Smooth muscle cell (in vitro differentiated cells): Measurements from ENCODE around the gene METTL22. TPM values are rescaled to one million over a fixed set of nuclear protein-coding genes. Genes with fewer than 3 reads are reported as not detected.

Source experiments
- DNase-seq: peaks from one replicate; lab custom pipeline; 2025; ENCODE audit not compliant: unreplicated experiment; lab: John Stamatoyannopoulos, UW
- H2AFZ ChIP-seq: fragments of 200-600 bp; sonication (generic); 2 replicates; pipeline ENCODE4 v1.6.0; 2016; ENCODE audit warnings: antibody characterized with exemption, low read depth, mild to moderate bottlenecking
- H3F3A ChIP-seq: fragments of 200-600 bp; sonication (generic); 2 replicates; pipeline ENCODE4 v1.6.0; 2017; ENCODE audit warnings: antibody characterized with exemption, low read depth
- H3K27ac ChIP-seq: fragments of 200-600 bp; sonication (generic); 2 replicates; pipeline ENCODE4 v1.5.1; 2016; ENCODE audit warnings: low read depth, mild to moderate bottlenecking
- H3K27me3 ChIP-seq: fragments of 200-600 bp; sonication (generic); 2 replicates; pipeline ENCODE4 v1.6.1; 2016; ENCODE audit warnings: low read depth, mild to moderate bottlenecking
- H3K36me3 ChIP-seq: fragments of 200-600 bp; sonication (generic); 2 replicates; pipeline ENCODE4 v1.5.1; 2016; ENCODE audit warnings: low read depth
- H3K4me1 ChIP-seq: fragments of 200-600 bp; sonication (generic); 2 replicates; pipeline ENCODE4 v1.5.1; 2016; ENCODE audit warnings: low read depth
- H3K4me2 ChIP-seq: fragments of 200-600 bp; sonication (generic); 2 replicates; pipeline ENCODE4 v1.6.0; 2016; ENCODE audit warnings: mild to moderate bottlenecking
- H3K4me3 ChIP-seq: fragments of 200-600 bp; sonication (generic); 2 replicates; pipeline ENCODE4 v1.5.1; 2016; ENCODE audit warnings: mild to moderate bottlenecking
- H3K79me2 ChIP-seq: fragments of 200-600 bp; sonication (generic); 2 replicates; pipeline ENCODE4 v1.6.0; 2016; ENCODE audit warnings: low read depth, mild to moderate bottlenecking
- H3K9ac ChIP-seq: fragments of 200-600 bp; sonication (generic); 2 replicates; pipeline ENCODE4 v1.6.0; 2016; ENCODE audit warnings: low read depth
- H3K9me3 ChIP-seq: fragments of 200-600 bp; sonication (generic); replicated peaks from 2 replicates; pipeline ENCODE4 v1.5.1; 2016; ENCODE audit warnings: low read depth
- H4K20me1 ChIP-seq: fragments of 200-600 bp; sonication (generic); 2 replicates; pipeline ENCODE4 v1.6.0; 2016; ENCODE audit warnings: low read depth
- CTCF ChIP-seq: fragments of 200-600 bp; sonication (generic); IDR thresholded peaks from 2 replicates; pipeline ENCODE4 v1.5.1; 2017; ENCODE audit warnings: borderline replicate concordance, mild to moderate bottlenecking, antibody characterized with exemption; ENCODE audit not compliant: insufficient read depth, poor library complexity, severe bottlenecking
- WGBS: methylation state at CpG from one replicate; pipeline ENCODE4 v1.1.7; 2016; ENCODE audit warnings: low lambda C conversion rate; 5-methylcytosine and 5-hydroxymethylcytosine counted together
- polyA plus RNA-seq: library from polyadenylated mRNA; unstranded; fragments of >200 nt; fragmentation: Nextera tagmentation; extraction: Ambion mirVana; gene quantifications from 2 replicates; pipeline ENCODE4 v1.2.1, GENCODE V29; 2016
- total RNA-seq: library from RNA; depleted of rRNA; stranded (reverse); fragments of >200 nt; gene quantifications from 2 replicates; pipeline ENCODE4 v1.2.3, GENCODE V29; 2014

The METTL22 gene
- total and polyA plus RNA-seq, 2 experiments from 2014 or later: 19.2 to 37.4 TPM

DNA sequence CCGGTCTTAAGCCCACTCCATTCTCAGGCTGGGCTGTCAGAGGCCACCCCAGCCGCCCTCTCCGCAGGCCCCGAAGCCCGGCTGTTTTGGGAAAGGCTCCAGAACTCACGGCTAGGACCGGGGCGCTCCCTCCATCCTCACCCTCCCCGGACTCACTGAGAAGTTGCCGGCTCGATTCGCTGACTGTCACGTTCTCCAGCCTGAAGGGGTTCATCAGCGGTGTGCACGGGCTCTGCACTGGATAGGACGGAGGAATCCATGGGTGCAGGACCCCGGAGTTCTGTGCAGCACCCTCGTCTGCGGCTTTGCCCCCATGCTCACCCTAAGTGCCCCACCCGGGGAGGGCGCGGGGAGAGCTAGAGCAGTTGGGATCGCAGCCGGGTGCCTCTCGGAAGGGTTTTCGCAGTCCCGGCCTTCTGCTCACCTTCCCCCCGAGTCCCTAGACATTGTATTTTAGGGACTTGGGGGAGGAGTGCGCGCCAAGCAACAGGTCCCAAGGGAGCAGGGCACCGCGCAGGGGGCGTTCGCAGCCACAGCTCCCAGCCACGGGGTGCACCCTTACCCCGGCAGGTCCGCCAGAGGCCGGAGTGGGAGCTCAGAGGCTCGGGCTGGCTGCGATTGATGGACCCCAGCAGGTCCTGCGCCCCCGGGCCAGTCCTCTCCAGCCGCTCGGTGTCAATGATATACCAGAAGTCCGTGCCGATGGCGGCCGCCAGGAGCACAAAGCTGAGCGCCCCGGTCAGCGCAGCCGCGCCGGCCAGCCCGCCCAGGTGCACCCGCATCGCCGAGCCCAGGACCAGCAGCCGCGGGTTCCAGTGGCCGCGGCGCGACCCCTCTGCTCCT, 32.2 kb upstream of the METTL22 start:
- no peak overlapping the region for H2AFZ ChIP-seq
- no peak overlapping the region for H3K9ac ChIP-seq
- H3K4me1 ChIP-seq: no peaks in the 10 kb centered on the region
- H3F3A ChIP-seq: no peaks in the 10 kb centered on the region
- H4K20me1 ChIP-seq: no peaks in the 10 kb centered on the region
- H3K36me3 ChIP-seq: no peaks in the 10 kb centered on the region
- TF ChIP-seq CTCF: no peak
- WGBS: 5% methylated on average over 61 of the region's 64 CpGs
- H3K79me2 ChIP-seq: no peaks in the 10 kb centered on the region
- no peak overlapping the region for H3K4me2 ChIP-seq
- no peak overlapping the region for H3K27ac ChIP-seq
- no peaks in the 10 kb centered on the region for H3K9me3 ChIP-seq
- H3K27me3 ChIP-seq: peaks cover 73% of the 10 kb centered on the region
- DNase-seq: no peak
- H3K4me3 ChIP-seq: no peak overlapping the region

- Histone ChIP-seq H3K79me2 (no peaks in the 10 kb centered on the region), H3K4me1 (no peaks in the 10 kb centered on the region), H4K20me1 (no peaks in the 10 kb centered on the region), H3K27ac (no peak within 1 kb of the TSS), H2AFZ (no peak within 1 kb of the TSS), H3K9me3 (no peaks in the 10 kb centered on the region), H3K9ac (no peak within 1 kb of the TSS), H3K4me3 (no peak within 1 kb of the TSS), H3F3A (no peaks in the 10 kb centered on the region), H3K4me2 (no peak within 1 kb of the TSS), H3K27me3 (peaks cover 73% of the 10 kb centered on the region), H3K36me3 (no peaks in the 10 kb centered on the region)
- WGBS: 10% methylated on average over 39 of the region's 41 CpGs
- DNase-seq: no peak
- TF ChIP-seq CTCF: no peak
Observed at GRCh38 chr16:8589900-8590688, 31.4 kb upstream of the METTL22 start, which contains the start of gene TMEM114. Gene TMEM114 (minus strand): TSS chr16:8590511. CDS start chr16:8589838, 673 bp downstream.

GRCh38 chr16:8590811-8591210, 30.7 kb upstream of the METTL22 start:
- TF ChIP-seq CTCF: no peak
- DNase-seq: no peak
- no peak overlapping the region for H3K4me2 ChIP-seq
- no peaks in the 10 kb centered on the region for H4K20me1 ChIP-seq
- no peak overlapping the region for H3K27ac ChIP-seq
- no peaks in the 10 kb centered on the region for H3K36me3 ChIP-seq
- H2AFZ ChIP-seq: no peak overlapping the region
- no peaks in the 10 kb centered on the region for H3K4me1 ChIP-seq
- no peak overlapping the region for H3K9ac ChIP-seq
- H3F3A ChIP-seq: no peaks in the 10 kb centered on the region
- H3K4me3 ChIP-seq: no peak overlapping the region
- 100% methylated on average over 3 of the region's 3 CpGs for WGBS
- H3K9me3 ChIP-seq: no peaks in the 10 kb centered on the region
- peaks cover 66% of the 10 kb centered on the region for H3K27me3 ChIP-seq
- H3K79me2 ChIP-seq: no peaks in the 10 kb centered on the region
